GM12878 (cell line): ENCODE data around the gene SSH3.

Experiments
- ATF2 ChIP-seq: IDR thresholded peaks from 2 replicates; pipeline ENCODE4 v1.6.1; 2012; ENCODE audit warnings: low read length, inconsistent platforms
- CHD1 ChIP-seq: IDR thresholded peaks from 2 replicates; pipeline ENCODE4 v1.6.1; 2012; ENCODE audit warnings: low read depth, low read length, improper control_type of control experiment
- MTA2 ChIP-seq: fragments of 450-650 bp; IDR thresholded peaks from 2 replicates; pipeline ENCODE4 v1.6.1; 2016; ENCODE audit warnings: low read depth, mild to moderate bottlenecking, moderate library complexity
- POLR2A ChIP-seq: IDR thresholded peaks from 2 replicates; pipeline ENCODE4 v1.6.1; 2011; ENCODE audit warnings: low read depth, mild to moderate bottlenecking, low read length
- ZBTB40 ChIP-seq: fragments of 450-650 bp; IDR thresholded peaks from 2 replicates; pipeline ENCODE4 v1.6.1; 2016; ENCODE audit warnings: mild to moderate bottlenecking, moderate library complexity, borderline replicate concordance
- TF ChIP-seq, protein P1 (sequence below), 3 experiments: IDR thresholded peaks in 2 of 3; conservative IDR thresholded peaks in 1 of 3; 2 replicates each; pipeline ENCODE4 v1.5.1; 2011; ENCODE audit warnings: low read depth in 3 of 3, low read length in 3 of 3, mild to moderate bottlenecking in 3 of 3, control low read depth in 2 of 3, moderate library complexity in 2 of 3, inconsistent platforms in 1 of 3, mixed read lengths in 1 of 3; ENCODE audit not compliant: control insufficient read depth in 2 of 3, insufficient read depth in 1 of 3; ENCODE audit errors: extremely low read depth in 1 of 3
- TF ChIP-seq, protein P2 (sequence below): fragments of 450-650 bp; IDR thresholded peaks from 2 replicates; pipeline ENCODE4 v1.6.1; 2017; ENCODE audit warnings: mild to moderate bottlenecking, low read depth, inconsistent platforms; ENCODE audit not compliant: poor library complexity, severe bottlenecking
- TF ChIP-seq, protein P3 (sequence below): fragments of 450-650 bp; IDR thresholded peaks from 2 replicates; pipeline ENCODE4 v1.6.1; 2017; ENCODE audit warnings: mild to moderate bottlenecking

DNA sequence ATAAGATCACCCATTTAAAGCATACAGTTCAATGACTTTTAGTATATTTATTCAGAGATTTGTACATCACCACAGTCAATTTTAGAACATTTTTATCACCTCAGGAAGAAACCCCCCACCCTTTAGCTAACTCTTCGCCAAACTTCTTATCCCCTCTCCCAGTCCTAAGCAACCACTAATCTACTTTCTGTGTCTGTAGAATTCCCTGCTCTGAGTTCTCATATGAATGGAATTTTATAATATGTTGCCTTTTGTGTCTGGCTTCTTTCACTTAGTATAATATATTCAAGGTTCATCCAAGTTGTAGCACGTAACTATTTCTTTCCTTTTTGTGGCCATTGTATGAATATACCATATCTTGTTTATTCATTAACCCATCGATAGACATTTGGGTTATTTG lies 10.7 kb upstream of the SSH3 start:
- TF ChIP-seq, protein P1, sequence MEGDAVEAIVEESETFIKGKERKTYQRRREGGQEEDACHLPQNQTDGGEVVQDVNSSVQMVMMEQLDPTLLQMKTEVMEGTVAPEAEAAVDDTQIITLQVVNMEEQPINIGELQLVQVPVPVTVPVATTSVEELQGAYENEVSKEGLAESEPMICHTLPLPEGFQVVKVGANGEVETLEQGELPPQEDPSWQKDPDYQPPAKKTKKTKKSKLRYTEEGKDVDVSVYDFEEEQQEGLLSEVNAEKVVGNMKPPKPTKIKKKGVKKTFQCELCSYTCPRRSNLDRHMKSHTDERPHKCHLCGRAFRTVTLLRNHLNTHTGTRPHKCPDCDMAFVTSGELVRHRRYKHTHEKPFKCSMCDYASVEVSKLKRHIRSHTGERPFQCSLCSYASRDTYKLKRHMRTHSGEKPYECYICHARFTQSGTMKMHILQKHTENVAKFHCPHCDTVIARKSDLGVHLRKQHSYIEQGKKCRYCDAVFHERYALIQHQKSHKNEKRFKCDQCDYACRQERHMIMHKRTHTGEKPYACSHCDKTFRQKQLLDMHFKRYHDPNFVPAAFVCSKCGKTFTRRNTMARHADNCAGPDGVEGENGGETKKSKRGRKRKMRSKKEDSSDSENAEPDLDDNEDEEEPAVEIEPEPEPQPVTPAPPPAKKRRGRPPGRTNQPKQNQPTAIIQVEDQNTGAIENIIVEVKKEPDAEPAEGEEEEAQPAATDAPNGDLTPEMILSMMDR (IDR thresholded peaks at IDR 0.05 in 2 of 3, conservative IDR thresholded peaks at IDR 0.05 in 1 of 3; ENCODE audit: control insufficient read depth in 2 of 3, extremely low read depth in 1 of 3, insufficient read depth in 1 of 3, low read depth in 3 of 3, low read length in 3 of 3): no peak
- TF ChIP-seq ZBTB40: no peak
- no peak for TF ChIP-seq POLR2A
- TF ChIP-seq, protein P2, sequence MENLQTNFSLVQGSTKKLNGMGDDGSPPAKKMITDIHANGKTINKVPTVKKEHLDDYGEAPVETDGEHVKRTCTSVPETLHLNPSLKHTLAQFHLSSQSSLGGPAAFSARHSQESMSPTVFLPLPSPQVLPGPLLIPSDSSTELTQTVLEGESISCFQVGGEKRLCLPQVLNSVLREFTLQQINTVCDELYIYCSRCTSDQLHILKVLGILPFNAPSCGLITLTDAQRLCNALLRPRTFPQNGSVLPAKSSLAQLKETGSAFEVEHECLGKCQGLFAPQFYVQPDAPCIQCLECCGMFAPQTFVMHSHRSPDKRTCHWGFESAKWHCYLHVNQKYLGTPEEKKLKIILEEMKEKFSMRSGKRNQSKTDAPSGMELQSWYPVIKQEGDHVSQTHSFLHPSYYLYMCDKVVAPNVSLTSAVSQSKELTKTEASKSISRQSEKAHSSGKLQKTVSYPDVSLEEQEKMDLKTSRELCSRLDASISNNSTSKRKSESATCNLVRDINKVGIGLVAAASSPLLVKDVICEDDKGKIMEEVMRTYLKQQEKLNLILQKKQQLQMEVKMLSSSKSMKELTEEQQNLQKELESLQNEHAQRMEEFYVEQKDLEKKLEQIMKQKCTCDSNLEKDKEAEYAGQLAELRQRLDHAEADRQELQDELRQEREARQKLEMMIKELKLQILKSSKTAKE: no peak
- TF ChIP-seq ATF2: no peak
- no peak for TF ChIP-seq CHD1
- no peak for TF ChIP-seq MTA2
- TF ChIP-seq, protein P3, sequence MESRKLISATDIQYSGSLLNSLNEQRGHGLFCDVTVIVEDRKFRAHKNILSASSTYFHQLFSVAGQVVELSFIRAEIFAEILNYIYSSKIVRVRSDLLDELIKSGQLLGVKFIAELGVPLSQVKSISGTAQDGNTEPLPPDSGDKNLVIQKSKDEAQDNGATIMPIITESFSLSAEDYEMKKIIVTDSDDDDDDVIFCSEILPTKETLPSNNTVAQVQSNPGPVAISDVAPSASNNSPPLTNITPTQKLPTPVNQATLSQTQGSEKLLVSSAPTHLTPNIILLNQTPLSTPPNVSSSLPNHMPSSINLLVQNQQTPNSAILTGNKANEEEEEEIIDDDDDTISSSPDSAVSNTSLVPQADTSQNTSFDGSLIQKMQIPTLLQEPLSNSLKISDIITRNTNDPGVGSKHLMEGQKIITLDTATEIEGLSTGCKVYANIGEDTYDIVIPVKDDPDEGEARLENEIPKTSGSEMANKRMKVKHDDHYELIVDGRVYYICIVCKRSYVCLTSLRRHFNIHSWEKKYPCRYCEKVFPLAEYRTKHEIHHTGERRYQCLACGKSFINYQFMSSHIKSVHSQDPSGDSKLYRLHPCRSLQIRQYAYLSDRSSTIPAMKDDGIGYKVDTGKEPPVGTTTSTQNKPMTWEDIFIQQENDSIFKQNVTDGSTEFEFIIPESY: no peak
